GM12878 (cell line): ENCODE results near the gene UNC13A. TPM values are rescaled to one million over a fixed set of nuclear protein-coding genes. Genes with fewer than 3 reads are reported as not detected.

Experiments
- ATAC-seq: fragments of 200-7000 bp; cut with Tn5 transposase; 3 replicates; pipeline ENCODE4 v1.9.1; 2020; ENCODE audit warnings: mild to moderate bottlenecking, moderate library complexity
- BruUV-seq: library from RNA; stranded (reverse); fragments of 400-500 nt; replicated peaks from 2 replicates; lab custom pipeline; 2021; lab: Mats Ljungman, UMichigan
- CTCF ChIA-PET: fragments of 300-600 bp; sonication (Branson Sonifier 250); formaldehyde crosslinking; extraction: SDS; loops from one replicate; lab custom pipeline; 2021; ENCODE audit warnings: inconsistent platforms; lab: Yijun Ruan, JAX
- POLR2A ChIA-PET: fragments of 350-600 bp; formaldehyde crosslinking; extraction: SDS; loops from one replicate; lab custom pipeline; 2021; ENCODE audit warnings: inconsistent platforms; lab: Charles Lee
- RAD21 ChIA-PET: fragments of 300-600 bp; sonication (Branson Sonifier 250); formaldehyde crosslinking; loops from one replicate; lab custom pipeline; 2023; ENCODE audit warnings: antibody characterized with exemption; ENCODE audit not compliant: unreplicated experiment; lab: Charles Lee
- SMC1A ChIA-PET: fragments of 300-600 bp; sonication (Branson Sonifier 250); formaldehyde crosslinking; loops from one replicate; lab custom pipeline; 2023; ENCODE audit not compliant: unreplicated experiment, uncharacterized antibody; lab: Charles Lee
- DNase-seq: peaks from one replicate; pipeline ENCODE4 v3.0.0-alpha.2; 2011; ENCODE audit warnings: low read depth, low spot score
- FAIRE-seq: peaks from 3 replicates; lab custom pipeline; 2011; peaks lifted over from hg19 to GRCh38; lab: Jason Lieb, UNC
- H2AFZ ChIP-seq: 2 replicates; pipeline ENCODE4 v1.6.0; 2011; ENCODE audit warnings: low read depth, low read length, control low read depth; ENCODE audit not compliant: control insufficient read depth
- H3K27ac ChIP-seq: 2 replicates; pipeline ENCODE4 v1.5.1; 2011; ENCODE audit warnings: control low read depth; ENCODE audit not compliant: control insufficient read depth, insufficient read depth
- H3K27me3 ChIP-seq, 2 experiments: replicated peaks in 1 of 2; 2 replicates each; pipeline versions ENCODE4 v1.6.0 to v1.6.1; 2011; ENCODE audit warnings: low read length in 1 of 2; ENCODE audit not compliant: control insufficient read depth in 2 of 2, insufficient read depth in 2 of 2
- H3K36me3 ChIP-seq, 2 experiments: 2 replicates each; pipeline ENCODE4 v1.5.1; 2011; ENCODE audit warnings: low read length in 1 of 2; ENCODE audit not compliant: control insufficient read depth in 2 of 2, insufficient read depth in 2 of 2
- H3K4me1 ChIP-seq: 2 replicates; pipeline ENCODE4 v1.6.1; 2011; ENCODE audit warnings: mild to moderate bottlenecking, low read length, moderate library complexity, mixed read lengths; ENCODE audit not compliant: control insufficient read depth, insufficient read depth
- H3K4me2 ChIP-seq: 2 replicates; pipeline ENCODE4 v1.6.0; 2011; ENCODE audit warnings: control low read depth; ENCODE audit not compliant: control insufficient read depth, insufficient read depth
- H3K4me3 ChIP-seq: fragments of 200-600 bp; sonication (generic); 2 replicates; pipeline ENCODE4 v1.5.1; 2016
- H3K79me2 ChIP-seq: 2 replicates; pipeline ENCODE4 v1.6.0; 2011; ENCODE audit warnings: low read length; ENCODE audit not compliant: control insufficient read depth, insufficient read depth
- H3K9ac ChIP-seq: 2 replicates; pipeline ENCODE4 v1.8.0; 2011; ENCODE audit warnings: low read length, control low read depth, mixed read lengths; ENCODE audit not compliant: control insufficient read depth, insufficient read depth
- H3K9me3 ChIP-seq: replicated peaks from 3 replicates; pipeline ENCODE4 v1.5.1; 2011; ENCODE audit warnings: mild to moderate bottlenecking, low read length; ENCODE audit not compliant: control insufficient read depth, insufficient read depth
- H4K20me1 ChIP-seq: 2 replicates; pipeline ENCODE4 v1.6.0; 2011; ENCODE audit not compliant: control insufficient read depth, insufficient read depth
- HDGF ChIP-seq: fragments of 450-650 bp; IDR thresholded peaks from 2 replicates; pipeline ENCODE4 v1.6.1; 2016; ENCODE audit warnings: antibody characterized with exemption
- NRF1 ChIP-seq: conservative IDR thresholded peaks from 2 replicates; pipeline ENCODE4 v1.6.1; 2011; ENCODE audit warnings: mild to moderate bottlenecking, low read depth, low read length, improper control_type of control experiment
- YY1 ChIP-seq: IDR thresholded peaks from 2 replicates; pipeline ENCODE4 v1.6.1; 2011; ENCODE audit warnings: low read depth, mild to moderate bottlenecking, low read length
- WGBS: methylation state at CpG from one replicate; pipeline ENCODE4 v1.1.6; 2016; ENCODE audit warnings: low lambda C conversion rate; ENCODE audit not compliant: insufficient replicate concordance, insufficient coverage; ENCODE audit errors: missing lambda C conversion rate; 5-methylcytosine and 5-hydroxymethylcytosine counted together
- in situ Hi-C: fragments of 300-500 bp; cut with MboI; formaldehyde crosslinking; loops from 9 replicates; pipeline ENCODE4 v1.14.3; 2018; ENCODE audit warnings: mixed read lengths
- intact Hi-C: fragments of 100-400 bp; cut with micrococcal nuclease; formaldehyde crosslinking; loops from one replicate; pipeline ENCODE4 v1.14.2; 2022; ENCODE audit not compliant: unreplicated experiment
- polyA plus RNA-seq, 11 experiments: library from polyadenylated mRNA; depleted of rRNA in 4 of 11; unstranded in 6 of 11; stranded (reverse) in 5 of 11; fragments of >200 nt; fragmentation: Nextera tagmentation in 4 of 11; fragmentation: Illumina TruSeq in 1 of 11; extraction: Ambion mirVana in 4 of 11; extraction: Trizol in 1 of 11; gene quantifications; 1 replicate in 1 of 11; 2 replicates in 10 of 11; pipeline versions ENCODE4 v1.2.1 to v1.2.3, GENCODE V29; 2011 to 2016; ENCODE audit warnings: inconsistent platforms in 2 of 11, missing spikeins in 2 of 11, low read depth in 1 of 11
- total RNA-seq, 4 experiments: library from RNA; depleted of rRNA in 3 of 4; stranded (reverse); fragments of >200 nt in 3 of 4; fragmentation: Illumina TruSeq in 1 of 4; extraction: Trizol in 1 of 4; gene quantifications; 2 replicates each; pipeline versions ENCODE4 v1.2.1 to v1.2.3, GENCODE V29; 2013 to 2021
- TF ChIP-seq, protein P1 (sequence below): fragments of 150-350 bp; IDR thresholded peaks from 2 replicates; pipeline ENCODE4 v1.6.1; 2016; ENCODE audit warnings: low read depth, low read length
- TF ChIP-seq, protein P2 (sequence below): IDR thresholded peaks from 2 replicates; pipeline ENCODE4 v1.6.1; 2011; ENCODE audit warnings: low read depth, mild to moderate bottlenecking, low read length, moderate library complexity, borderline replicate concordance; ENCODE audit errors: extremely low read depth
- TF ChIP-seq, protein P3 (sequence below), 3 experiments: IDR thresholded peaks in 2 of 3; conservative IDR thresholded peaks in 1 of 3; 2 replicates each; pipeline ENCODE4 v1.5.1; 2011; ENCODE audit warnings: low read depth in 3 of 3, low read length in 3 of 3, mild to moderate bottlenecking in 3 of 3, control low read depth in 2 of 3, moderate library complexity in 2 of 3, inconsistent platforms in 1 of 3, mixed read lengths in 1 of 3; ENCODE audit not compliant: control insufficient read depth in 2 of 3, insufficient read depth in 1 of 3; ENCODE audit errors: extremely low read depth in 1 of 3

UNC13A gene
- total and polyA plus RNA-seq, 10 of the 15 experiments (the other 5 are each of a cell fraction or from before 2014, with no cell fraction given) = under 0.01 to 0.23 (median 0.13) TPM; not detected in 1

DNA sequence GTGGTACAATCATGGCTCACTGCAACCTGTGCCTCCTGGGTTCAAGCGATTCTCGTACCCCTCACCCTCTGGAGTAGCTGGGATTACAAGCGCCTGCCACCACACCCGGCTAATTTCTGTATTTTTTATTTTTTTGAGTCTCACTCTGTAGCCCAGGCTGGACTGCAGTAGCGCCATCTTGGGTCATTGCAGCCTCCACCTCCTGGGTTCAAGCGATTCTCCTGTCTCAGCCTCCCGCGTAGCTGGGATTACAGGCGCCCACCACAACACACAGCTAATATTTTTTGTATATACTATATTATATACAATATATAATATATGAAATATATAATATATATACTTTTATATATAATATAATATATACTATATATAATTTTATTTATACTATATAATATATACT is 80.2 kb downstream of the UNC13A start (continued):
- TF ChIP-seq, protein P1, sequence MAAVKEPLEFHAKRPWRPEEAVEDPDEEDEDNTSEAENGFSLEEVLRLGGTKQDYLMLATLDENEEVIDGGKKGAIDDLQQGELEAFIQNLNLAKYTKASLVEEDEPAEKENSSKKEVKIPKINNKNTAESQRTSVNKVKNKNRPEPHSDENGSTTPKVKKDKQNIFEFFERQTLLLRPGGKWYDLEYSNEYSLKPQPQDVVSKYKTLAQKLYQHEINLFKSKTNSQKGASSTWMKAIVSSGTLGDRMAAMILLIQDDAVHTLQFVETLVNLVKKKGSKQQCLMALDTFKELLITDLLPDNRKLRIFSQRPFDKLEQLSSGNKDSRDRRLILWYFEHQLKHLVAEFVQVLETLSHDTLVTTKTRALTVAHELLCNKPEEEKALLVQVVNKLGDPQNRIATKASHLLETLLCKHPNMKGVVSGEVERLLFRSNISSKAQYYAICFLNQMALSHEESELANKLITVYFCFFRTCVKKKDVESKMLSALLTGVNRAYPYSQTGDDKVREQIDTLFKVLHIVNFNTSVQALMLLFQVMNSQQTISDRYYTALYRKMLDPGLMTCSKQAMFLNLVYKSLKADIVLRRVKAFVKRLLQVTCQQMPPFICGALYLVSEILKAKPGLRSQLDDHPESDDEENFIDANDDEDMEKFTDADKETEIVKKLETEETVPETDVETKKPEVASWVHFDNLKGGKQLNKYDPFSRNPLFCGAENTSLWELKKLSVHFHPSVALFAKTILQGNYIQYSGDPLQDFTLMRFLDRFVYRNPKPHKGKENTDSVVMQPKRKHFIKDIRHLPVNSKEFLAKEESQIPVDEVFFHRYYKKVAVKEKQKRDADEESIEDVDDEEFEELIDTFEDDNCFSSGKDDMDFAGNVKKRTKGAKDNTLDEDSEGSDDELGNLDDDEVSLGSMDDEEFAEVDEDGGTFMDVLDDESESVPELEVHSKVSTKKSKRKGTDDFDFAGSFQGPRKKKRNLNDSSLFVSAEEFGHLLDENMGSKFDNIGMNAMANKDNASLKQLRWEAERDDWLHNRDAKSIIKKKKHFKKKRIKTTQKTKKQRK = no peak
- TF ChIP-seq, protein P2, sequence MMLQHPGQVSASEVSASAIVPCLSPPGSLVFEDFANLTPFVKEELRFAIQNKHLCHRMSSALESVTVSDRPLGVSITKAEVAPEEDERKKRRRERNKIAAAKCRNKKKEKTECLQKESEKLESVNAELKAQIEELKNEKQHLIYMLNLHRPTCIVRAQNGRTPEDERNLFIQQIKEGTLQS = no peak

DNA sequence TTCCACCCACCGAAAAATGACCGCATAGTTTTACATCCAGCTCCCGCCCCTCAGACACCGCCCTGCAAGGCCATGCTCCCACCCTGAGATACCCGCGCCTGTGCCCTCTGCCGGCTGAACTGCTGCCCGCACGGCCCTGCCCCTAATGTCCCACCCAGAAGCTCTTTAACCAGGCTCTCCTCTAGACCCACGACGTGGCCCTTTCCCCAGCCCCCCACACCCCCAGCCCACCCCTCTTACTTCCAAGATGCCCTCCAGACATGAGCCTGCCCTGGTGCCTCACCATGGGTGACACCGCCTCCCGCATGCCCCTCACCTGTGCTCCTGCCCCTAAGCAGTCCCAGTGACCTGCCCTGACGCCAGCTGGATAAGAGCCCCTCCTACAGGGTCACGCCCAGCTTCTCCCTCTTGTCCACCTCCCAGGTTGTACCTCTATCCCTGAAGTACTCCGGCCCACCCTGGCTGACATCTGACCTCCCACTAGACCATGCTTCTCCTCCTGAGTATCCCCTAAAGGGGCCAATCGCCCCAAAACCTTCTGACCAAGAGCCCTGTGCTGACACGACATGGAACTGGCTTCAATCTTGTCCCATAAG is 81.5 kb downstream of the UNC13A start:
- ATAC-seq = peak; percentile 58
- RAD21 ChIA-PET = interaction anchor here (1.5 kb wide), 1 partner anchor 160 kb away, joined by 4 read pairs; no protein-coding TSS in a partner anchor
- peak overlapping the region; percentile 67; the same call in 1 of the 2 replicates for H3K4me3 ChIP-seq
- no peak overlapping the region for H3K27ac ChIP-seq
- H3K36me3 ChIP-seq = no peaks in the 10 kb centered on the region
- POLR2A ChIA-PET = no interaction called here
- H3K9ac ChIP-seq = no peak overlapping the region
- no peaks in the 10 kb centered on the region for H3K9me3 ChIP-seq
- SMC1A ChIA-PET = interaction anchor here (0.6 to 1.1 kb wide), 2 partner anchors 17 to 286 kb away, joined by 3 read pairs; no protein-coding TSS in a partner anchor
- intact Hi-C loops = no loop called here
- TF ChIP-seq NRF1 (no peak), HDGF (0 out of 2 replicates have a peak, but pooled peaks have one; percentile 4), YY1 (no peak)
- TF ChIP-seq, protein P3, sequence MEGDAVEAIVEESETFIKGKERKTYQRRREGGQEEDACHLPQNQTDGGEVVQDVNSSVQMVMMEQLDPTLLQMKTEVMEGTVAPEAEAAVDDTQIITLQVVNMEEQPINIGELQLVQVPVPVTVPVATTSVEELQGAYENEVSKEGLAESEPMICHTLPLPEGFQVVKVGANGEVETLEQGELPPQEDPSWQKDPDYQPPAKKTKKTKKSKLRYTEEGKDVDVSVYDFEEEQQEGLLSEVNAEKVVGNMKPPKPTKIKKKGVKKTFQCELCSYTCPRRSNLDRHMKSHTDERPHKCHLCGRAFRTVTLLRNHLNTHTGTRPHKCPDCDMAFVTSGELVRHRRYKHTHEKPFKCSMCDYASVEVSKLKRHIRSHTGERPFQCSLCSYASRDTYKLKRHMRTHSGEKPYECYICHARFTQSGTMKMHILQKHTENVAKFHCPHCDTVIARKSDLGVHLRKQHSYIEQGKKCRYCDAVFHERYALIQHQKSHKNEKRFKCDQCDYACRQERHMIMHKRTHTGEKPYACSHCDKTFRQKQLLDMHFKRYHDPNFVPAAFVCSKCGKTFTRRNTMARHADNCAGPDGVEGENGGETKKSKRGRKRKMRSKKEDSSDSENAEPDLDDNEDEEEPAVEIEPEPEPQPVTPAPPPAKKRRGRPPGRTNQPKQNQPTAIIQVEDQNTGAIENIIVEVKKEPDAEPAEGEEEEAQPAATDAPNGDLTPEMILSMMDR (IDR thresholded peaks at IDR 0.05 in 2 of 3, conservative IDR thresholded peaks at IDR 0.05 in 1 of 3; ENCODE audit: control insufficient read depth in 2 of 3, extremely low read depth in 1 of 3, insufficient read depth in 1 of 3, low read depth in 3 of 3, low read length in 3 of 3) = 0 out of 6 replicates have a peak, but pooled peaks of 1 of the 3 experiments have one; percentile 15
- H3K4me2 ChIP-seq = peak overlapping the region; percentile 96
- no TSS peak for BruUV-seq
- WGBS = 23% methylated on average over 18 of the region's 18 CpGs
- H3K27me3 ChIP-seq = no peaks in the 10 kb centered on the region
- H4K20me1 ChIP-seq = no peaks in the 10 kb centered on the region
- FAIRE-seq = no peak
- no peaks in the 10 kb centered on the region for H3K79me2 ChIP-seq
- in situ Hi-C loops = no loop called here
- CTCF ChIA-PET = interaction anchor here (1.0 to 1.9 kb wide), 7 partner anchors 10 to 189 kb away, joined by 3 to 9 read pairs (median 3); partner anchors contain the start of gene B3GNT3
- no peak for DNase-seq
- peak overlapping the region; percentile 99 for H2AFZ ChIP-seq
- H3K4me1 ChIP-seq = peaks cover 9% of the 10 kb centered on the region
